ENCODE data around the gene ZSWIM8. TPM values are rescaled to one million over a fixed set of nuclear protein-coding genes. Genes with fewer than 3 reads are reported as not detected.
"Not testable (repeated sequence)": the region's sequence is repeated elsewhere in the genome, so short reads cannot be mapped to it uniquely, and the experiment has no call there.

ZSWIM8 gene
- 30.5 and 38.1 TPM in 2 replicates for total RNA-seq (ENCODE audit: low replicate concordance)

DNA sequence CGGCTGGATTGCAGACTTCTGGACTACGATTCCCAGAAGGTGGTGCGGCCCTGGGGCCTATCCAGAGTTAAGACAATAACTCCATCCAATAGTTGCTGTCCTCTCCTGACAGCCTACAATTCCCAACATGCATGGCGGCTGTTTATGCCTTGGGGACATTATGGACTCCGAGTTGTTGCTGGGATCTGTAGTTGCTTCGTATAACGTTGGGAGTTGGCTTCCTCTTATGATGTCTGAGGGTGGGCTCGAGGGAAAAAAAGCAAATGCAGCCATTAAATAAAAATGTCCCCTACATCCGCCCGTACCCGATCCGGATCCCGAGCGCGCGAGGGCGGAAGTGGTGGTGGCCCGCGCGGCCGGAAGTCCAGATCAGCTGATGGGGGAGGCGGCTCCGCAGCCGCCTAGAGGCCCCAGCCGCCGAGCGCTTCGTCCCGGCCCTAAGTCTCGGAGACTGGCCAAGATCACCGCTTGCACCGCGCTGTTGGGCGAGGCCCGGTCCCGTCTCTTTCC is at the start of gene ZSWIM8:
Gene ZSWIM8, plus strand, starts transcription at position 396 of the 510 bp plus-strand sequence. CDS start 273 bp downstream, outside the sequence.
- peak; percentile 94 for DNase-seq (ENCODE audit: low spot score)
- Mint-ChIP-seq H3K4me3 (peak within 1 kb of the TSS; percentile 99), H3K9me3 (no peaks in the 10 kb centered on the region), H3K27me3 (ENCODE audit: insufficient read depth, low read depth) (peaks cover 7% of the 10 kb centered on the region), H3K27ac (peak within 1 kb of the TSS; percentile 78), H3K4me1 (peaks cover 39% of the 10 kb centered on the region), H3K36me3 (peaks cover 6% of the 10 kb centered on the region)
- H3K9ac ChIP-seq = peak within 1 kb of the TSS; percentile 67
- peak within 1 kb of the TSS; percentile 95 for H3K4me2 ChIP-seq
- no peaks in the 10 kb centered on the region for H3K27me3 ChIP-seq
- H3K36me3 ChIP-seq = no peaks in the 10 kb centered on the region
- H3K4me3 ChIP-seq = peak within 1 kb of the TSS; percentile 84
- H4K20me1 ChIP-seq (ENCODE audit: low read depth) = peaks cover 36% of the 10 kb centered on the region
- no peak within 1 kb of the TSS for H3K27ac ChIP-seq
- H3K4me1 ChIP-seq = peaks cover 25% of the 10 kb centered on the region
- no peaks in the 10 kb centered on the region for H3K9me3 ChIP-seq (ENCODE audit: low read depth)
- H2AFZ ChIP-seq (replicated peaks) = peak within 1 kb of the TSS; percentile 98
- H3F3A ChIP-seq (ENCODE audit: low read depth) = peaks cover 41% of the 10 kb centered on the region
- H3K79me2 ChIP-seq (ENCODE audit: low read depth) = peaks cover 68% of the 10 kb centered on the region
- TF ChIP-seq, protein P1, sequence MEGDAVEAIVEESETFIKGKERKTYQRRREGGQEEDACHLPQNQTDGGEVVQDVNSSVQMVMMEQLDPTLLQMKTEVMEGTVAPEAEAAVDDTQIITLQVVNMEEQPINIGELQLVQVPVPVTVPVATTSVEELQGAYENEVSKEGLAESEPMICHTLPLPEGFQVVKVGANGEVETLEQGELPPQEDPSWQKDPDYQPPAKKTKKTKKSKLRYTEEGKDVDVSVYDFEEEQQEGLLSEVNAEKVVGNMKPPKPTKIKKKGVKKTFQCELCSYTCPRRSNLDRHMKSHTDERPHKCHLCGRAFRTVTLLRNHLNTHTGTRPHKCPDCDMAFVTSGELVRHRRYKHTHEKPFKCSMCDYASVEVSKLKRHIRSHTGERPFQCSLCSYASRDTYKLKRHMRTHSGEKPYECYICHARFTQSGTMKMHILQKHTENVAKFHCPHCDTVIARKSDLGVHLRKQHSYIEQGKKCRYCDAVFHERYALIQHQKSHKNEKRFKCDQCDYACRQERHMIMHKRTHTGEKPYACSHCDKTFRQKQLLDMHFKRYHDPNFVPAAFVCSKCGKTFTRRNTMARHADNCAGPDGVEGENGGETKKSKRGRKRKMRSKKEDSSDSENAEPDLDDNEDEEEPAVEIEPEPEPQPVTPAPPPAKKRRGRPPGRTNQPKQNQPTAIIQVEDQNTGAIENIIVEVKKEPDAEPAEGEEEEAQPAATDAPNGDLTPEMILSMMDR (IDR thresholded peaks at IDR 0.05) = no peak
- no peak for TF ChIP-seq EZH2phosphoT487 (IDR thresholded peaks at IDR 0.05)
- TF ChIP-seq EZH2 (IDR thresholded peaks at IDR 0.05) = no peak

GRCh38 chr10:73740501-73741254 is 44.7 kb upstream of the ZSWIM8 start:
- not testable (repeated sequence) for H3K9ac ChIP-seq; H3K36me3 Mint-ChIP-seq; H3K4me3 Mint-ChIP-seq; H2AFZ ChIP-seq (replicated peaks); H3K27ac ChIP-seq; DNase-seq (ENCODE audit: low spot score); H4K20me1 ChIP-seq (ENCODE audit: low read depth); H3K4me1 ChIP-seq; H3K4me3 ChIP-seq; H3K9me3 Mint-ChIP-seq; H3K27ac Mint-ChIP-seq; H3K4me2 ChIP-seq; H3K27me3 ChIP-seq; H3K36me3 ChIP-seq; H3K9me3 ChIP-seq (ENCODE audit: low read depth); H3K27me3 Mint-ChIP-seq (ENCODE audit: insufficient read depth, low read depth)
- H3K4me1 Mint-ChIP-seq = peaks cover 16% of the 10 kb centered on the region
- Histone ChIP-seq H3K79me2 (ENCODE audit: low read depth) (peaks cover 34% of the 10 kb centered on the region), H3F3A (ENCODE audit: low read depth) (peaks cover 30% of the 10 kb centered on the region)

DNA sequence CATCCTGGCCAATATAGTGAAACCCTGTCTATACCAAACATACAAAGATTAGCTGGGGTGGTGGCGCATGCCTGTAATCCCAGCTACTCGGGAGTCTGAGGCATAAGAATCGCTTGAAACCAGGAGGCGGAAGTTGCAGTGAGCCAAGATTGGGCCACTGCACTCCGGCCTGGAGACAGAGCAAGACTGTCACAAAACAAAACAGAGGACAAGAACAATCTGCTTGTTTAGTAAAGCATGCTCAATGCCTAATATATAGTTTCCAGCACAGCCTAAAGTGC is 43.0 kb upstream of the ZSWIM8 start:
- no peak overlapping the region for H3K4me3 Mint-ChIP-seq
- H3K9me3 Mint-ChIP-seq = no peaks in the 10 kb centered on the region
- no peaks in the 10 kb centered on the region for H3K27me3 ChIP-seq
- H3K9ac ChIP-seq = no peak overlapping the region
- no peaks in the 10 kb centered on the region for H4K20me1 ChIP-seq (ENCODE audit: low read depth)
- H3K36me3 Mint-ChIP-seq = no peaks in the 10 kb centered on the region
- TF ChIP-seq, protein P1 (IDR thresholded peaks at IDR 0.05) = no peak
- TF ChIP-seq EZH2 (IDR thresholded peaks at IDR 0.05) (no peak), EZH2phosphoT487 (IDR thresholded peaks at IDR 0.05) (no peak)
- no peak overlapping the region for H2AFZ ChIP-seq (replicated peaks)
- no peak for DNase-seq (ENCODE audit: low spot score)
- peak overlapping the region; percentile 90 for H3K4me2 ChIP-seq
- H3K27ac Mint-ChIP-seq = no peak overlapping the region
- no peaks in the 10 kb centered on the region for H3K36me3 ChIP-seq
- H3K9me3 ChIP-seq (ENCODE audit: low read depth) = no peaks in the 10 kb centered on the region
- no peak overlapping the region for H3K4me3 ChIP-seq
- peaks cover 38% of the 10 kb centered on the region for H3K79me2 ChIP-seq (ENCODE audit: low read depth)
- H3F3A ChIP-seq (ENCODE audit: low read depth) = peaks cover 30% of the 10 kb centered on the region
- peaks cover 19% of the 10 kb centered on the region for H3K4me1 Mint-ChIP-seq
- H3K4me1 ChIP-seq = peaks cover 6% of the 10 kb centered on the region
- no peaks in the 10 kb centered on the region for H3K27me3 Mint-ChIP-seq (ENCODE audit: insufficient read depth, low read depth)
- no peak overlapping the region for H3K27ac ChIP-seq

DNA sequence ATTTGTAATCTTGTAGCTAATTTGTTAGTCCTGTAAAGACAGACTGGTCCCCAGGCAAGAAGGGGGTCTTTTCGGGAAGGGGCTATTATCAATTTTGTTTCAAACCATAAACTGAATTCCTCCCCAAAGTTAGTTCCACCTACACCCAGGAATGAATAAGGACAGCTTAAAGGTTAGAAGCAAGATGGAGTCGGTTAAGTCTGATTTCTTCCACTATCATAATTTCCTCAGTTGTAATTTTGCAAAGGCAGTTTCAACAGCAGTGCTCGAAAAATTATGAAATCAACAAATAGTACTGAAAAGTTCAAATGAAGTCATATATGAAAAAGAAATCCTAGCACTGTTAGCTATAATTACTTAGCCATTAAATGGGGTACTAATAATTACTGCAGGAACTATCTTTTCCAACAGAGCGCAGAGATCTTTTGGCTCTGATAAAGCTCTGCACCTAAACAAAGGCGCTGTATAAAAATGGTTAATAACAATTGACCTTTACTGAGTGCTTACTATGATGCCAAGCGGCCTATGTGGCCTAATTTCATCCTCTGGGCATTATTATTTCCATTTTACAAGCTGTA is 42.0 kb upstream of the ZSWIM8 start:
- H2AFZ ChIP-seq (replicated peaks) = peak overlapping the region; percentile 96
- peaks cover 42% of the 10 kb centered on the region for H3K79me2 ChIP-seq (ENCODE audit: low read depth)
- no peaks in the 10 kb centered on the region for H3K9me3 Mint-ChIP-seq
- no peaks in the 10 kb centered on the region for H4K20me1 ChIP-seq (ENCODE audit: low read depth)
- H3K9me3 ChIP-seq (ENCODE audit: low read depth) = no peaks in the 10 kb centered on the region
- H3K4me3 ChIP-seq = peak overlapping the region; percentile 70
- no peaks in the 10 kb centered on the region for H3K27me3 Mint-ChIP-seq (ENCODE audit: insufficient read depth, low read depth)
- H3K4me1 ChIP-seq = peaks cover 6% of the 10 kb centered on the region
- peak overlapping the region; percentile 99 for H3K27ac Mint-ChIP-seq
- peaks cover 19% of the 10 kb centered on the region for H3K4me1 Mint-ChIP-seq
- H3F3A ChIP-seq (ENCODE audit: low read depth) = peaks cover 30% of the 10 kb centered on the region
- peak overlapping the region; percentile 99 for H3K4me3 Mint-ChIP-seq
- no peaks in the 10 kb centered on the region for H3K27me3 ChIP-seq
- H3K36me3 Mint-ChIP-seq = no peaks in the 10 kb centered on the region
- no peak for TF ChIP-seq EZH2phosphoT487 (IDR thresholded peaks at IDR 0.05)
- no peak for TF ChIP-seq EZH2 (IDR thresholded peaks at IDR 0.05)
- TF ChIP-seq, protein P1 (IDR thresholded peaks at IDR 0.05) = no peak
- peak overlapping the region; percentile 89 for H3K27ac ChIP-seq
- peak overlapping the region; percentile 80 for H3K9ac ChIP-seq
- H3K36me3 ChIP-seq = no peaks in the 10 kb centered on the region
- DNase-seq (ENCODE audit: low spot score) = no peak
- peak overlapping the region; percentile 90 for H3K4me2 ChIP-seq
